ENCODE results near the gene SND1. TPM values are rescaled to one million over a fixed set of nuclear protein-coding genes. Genes with fewer than 3 reads are reported as not detected.
"Not testable (repeated sequence)": the region's sequence is repeated elsewhere in the genome, so short reads cannot be mapped to it uniquely, and the experiment has no call there.

SND1 gene
- total RNA-seq, 1 experiment from 2014 or later: 218 TPM

GRCh38 chr7:127962589-127963361 lies 310.8 kb downstream of the SND1 start:
- Histone ChIP-seq H3K4me1 (ENCODE audit: insufficient read depth, low read length) (no peaks in the 10 kb centered on the region), H3K4me2 (ENCODE audit: insufficient read depth, insufficient read length, low read length) (no peak overlapping the region), H3K79me2 (ENCODE audit: insufficient read depth, low read length) (0 out of 2 replicates have a peak, but pooled peaks cover 1% of the 10 kb centered on the region), H3K4ac (ENCODE audit: low read depth, low read length) (no peak overlapping the region), H2BK120ac (ENCODE audit: low read depth, low read length, poor library complexity, severe bottlenecking) (no peak overlapping the region), H3K27me3 (ENCODE audit: insufficient read depth, low read length) (no peaks in the 10 kb centered on the region), H3K23ac (ENCODE audit: insufficient read length, low read depth, low read length) (no peak overlapping the region), H3T11ph (ENCODE audit: low read length) (no peak overlapping the region), H2BK20ac (ENCODE audit: low read depth, low read length, poor library complexity, severe bottlenecking) (no peak overlapping the region), H3K27ac (ENCODE audit: insufficient read length, low read depth, low read length) (no peak overlapping the region), H4K8ac (replicated peaks; ENCODE audit: insufficient read length, low read depth, low read length) (no peak overlapping the region), H3K9me3 (ENCODE audit: control insufficient read depth, low read depth, low read length) (no peaks in the 10 kb centered on the region), H2AK5ac (ENCODE audit: insufficient read length, low read length) (no peak overlapping the region), H4K5ac (ENCODE audit: insufficient read length, low read depth, low read length) (no peak overlapping the region), H2BK5ac (ENCODE audit: insufficient read length, low read length) (no peak overlapping the region), H2BK15ac (ENCODE audit: low read depth, low read length) (no peak overlapping the region), H4K20me1 (ENCODE audit: control insufficient read depth, insufficient read depth, insufficient read length) (no peaks in the 10 kb centered on the region), H3K56ac (ENCODE audit: insufficient read length, low read depth, low read length) (no peak overlapping the region), H4K91ac (ENCODE audit: insufficient read length, low read depth, low read length) (no peak overlapping the region), H3K9ac (ENCODE audit: extremely low read depth, insufficient read length, low read length) (no peak overlapping the region), H3K18ac (ENCODE audit: insufficient read length, low read depth, low read length) (no peak overlapping the region), H3K14ac (ENCODE audit: insufficient read depth, low read length) (no peak overlapping the region), H2BK12ac (ENCODE audit: insufficient read length, low read depth, low read length) (no peak overlapping the region), H3K23me2 (ENCODE audit: insufficient read length, low read depth, low read length, poor library complexity, severe bottlenecking) (no peaks in the 10 kb centered on the region), H3K79me1 (ENCODE audit: insufficient read depth, low read depth, low read length, poor library complexity, severe bottlenecking) (no peaks in the 10 kb centered on the region), H2AFZ (ENCODE audit: low read length) (no peak overlapping the region)
- H3K4me1 Mint-ChIP-seq: no peaks in the 10 kb centered on the region
- TF ChIP-seq CTCF (conservative IDR thresholded peaks at IDR 0.05): no peak
- no peak overlapping the region for H3K4me3 Mint-ChIP-seq
- no peak overlapping the region for H3K27ac Mint-ChIP-seq
- no CpG with 5 or more reads among the region's 5 CpGs for WGBS (ENCODE audit: extremely low coverage, insufficient read length, low lambda C conversion rate)
- DNase-seq: no peak
- peaks cover 7 to 16% (median 10%) of the 10 kb centered on the region in 3 experiments for H3K36me3 Mint-ChIP-seq (ENCODE audit: insufficient read depth in 1 of 3, low read depth in 3 of 3)
- H3K9me3 Mint-ChIP-seq: peaks cover 3% of the 10 kb centered on the region in 2 experiments; a peak in 4 of 5 replicates
- H3K27me3 Mint-ChIP-seq (ENCODE audit: low read depth): no peaks in the 10 kb centered on the region

- not testable (repeated sequence) for H3K4me3 Mint-ChIP-seq; H3K9ac ChIP-seq (ENCODE audit: extremely low read depth, insufficient read length, low read length); H3K18ac ChIP-seq (ENCODE audit: insufficient read length, low read depth, low read length); H3K27me3 ChIP-seq (ENCODE audit: insufficient read depth, low read length); H3K4me2 ChIP-seq (ENCODE audit: insufficient read depth, insufficient read length, low read length); H3K79me1 ChIP-seq (ENCODE audit: insufficient read depth, low read depth, low read length, poor library complexity, severe bottlenecking); H3K4me1 Mint-ChIP-seq; H3K4ac ChIP-seq (ENCODE audit: low read depth, low read length); H3K23me2 ChIP-seq (ENCODE audit: insufficient read length, low read depth, low read length, poor library complexity, severe bottlenecking); H3T11ph ChIP-seq (ENCODE audit: low read length); H2BK15ac ChIP-seq (ENCODE audit: low read depth, low read length); H4K8ac ChIP-seq (replicated peaks; ENCODE audit: insufficient read length, low read depth, low read length); H3K4me1 ChIP-seq (ENCODE audit: insufficient read depth, low read length); H2BK120ac ChIP-seq (ENCODE audit: low read depth, low read length, poor library complexity, severe bottlenecking); H2BK5ac ChIP-seq (ENCODE audit: insufficient read length, low read length); H3K27ac Mint-ChIP-seq; H2BK12ac ChIP-seq (ENCODE audit: insufficient read length, low read depth, low read length); H2AFZ ChIP-seq (ENCODE audit: low read length); H3K27ac ChIP-seq (ENCODE audit: insufficient read length, low read depth, low read length); H2BK20ac ChIP-seq (ENCODE audit: low read depth, low read length, poor library complexity, severe bottlenecking); H3K23ac ChIP-seq (ENCODE audit: insufficient read length, low read depth, low read length); H4K20me1 ChIP-seq (ENCODE audit: control insufficient read depth, insufficient read depth, insufficient read length); H3K27me3 Mint-ChIP-seq (ENCODE audit: low read depth); H4K91ac ChIP-seq (ENCODE audit: insufficient read length, low read depth, low read length); DNase-seq; H3K56ac ChIP-seq (ENCODE audit: insufficient read length, low read depth, low read length); H3K14ac ChIP-seq (ENCODE audit: insufficient read depth, low read length); H3K9me3 ChIP-seq (ENCODE audit: control insufficient read depth, low read depth, low read length); H3K79me2 ChIP-seq (ENCODE audit: insufficient read depth, low read length); H2AK5ac ChIP-seq (ENCODE audit: insufficient read length, low read length); H3K9me3 Mint-ChIP-seq; H4K5ac ChIP-seq (ENCODE audit: insufficient read length, low read depth, low read length)
- peaks cover 7 to 16% (median 10%) of the 10 kb centered on the region in 3 experiments for H3K36me3 Mint-ChIP-seq (ENCODE audit: insufficient read depth in 1 of 3, low read depth in 3 of 3)
- WGBS (ENCODE audit: extremely low coverage, insufficient read length, low lambda C conversion rate): no CpG with 5 or more reads among the region's 1 CpG
These were observed 311.9 kb downstream of the SND1 start for GRCh38 chr7:127963850-127964249.

Data from H9 (cell line).